Activated CD4-positive, alpha-beta memory T cell treated with anti-CD3 and anti-CD28 coated beads for 36 hours (primary cell): ENCODE measurements around the gene BTBD9. TPM values are rescaled to one million over a fixed set of nuclear protein-coding genes. Genes with fewer than 3 reads are reported as not detected.

Source experiments
- CTCF ChIA-PET: fragments of 350-600 bp; sonication (Branson Sonifier 250); formaldehyde crosslinking; loops from one replicate; lab custom pipeline; 2021; ENCODE audit warnings: antibody characterized with exemption, inconsistent platforms; lab: Charles Lee
- POLR2A ChIA-PET: fragments of 350-600 bp; sonication (Branson Sonifier 250); formaldehyde crosslinking; loops from one replicate; lab custom pipeline; 2021; ENCODE audit warnings: antibody characterized with exemption; lab: Charles Lee
- DNase-seq: peaks from one replicate; pipeline ENCODE4 v3.0.0-alpha.2; 2020
- H3K27ac Mint-ChIP-seq: one replicate; pipeline ENCODE4 v1.8.0; 2021; ENCODE audit warnings: mixed read lengths
- H3K27me3 Mint-ChIP-seq: one replicate; pipeline ENCODE4 v1.8.0; 2021; ENCODE audit warnings: mixed read lengths
- H3K36me3 Mint-ChIP-seq: one replicate; pipeline ENCODE4 v1.8.0; 2021; ENCODE audit warnings: mixed read lengths
- H3K4me1 Mint-ChIP-seq: one replicate; pipeline ENCODE4 v1.8.0; 2021; ENCODE audit warnings: low read depth, mixed read lengths
- H3K4me3 Mint-ChIP-seq: one replicate; pipeline ENCODE4 v1.8.0; 2021; ENCODE audit warnings: mild to moderate bottlenecking, mixed read lengths
- H3K9me3 Mint-ChIP-seq: one replicate; pipeline ENCODE4 v1.8.0; 2021; ENCODE audit warnings: mixed read lengths
- intact Hi-C: fragments of 100-400 bp; cut with micrococcal nuclease; formaldehyde crosslinking; loops from one replicate; pipeline ENCODE4 v1.15.1; 2023
- total RNA-seq, 2 experiments: library from RNA; stranded (reverse); gene quantifications; one replicate each; pipeline ENCODE4 v1.2.3, GENCODE V29; 2021

The BTBD9 gene
- total RNA-seq: 10 to 100 TPM; 14.4 to 14.6 TPM

DNA sequence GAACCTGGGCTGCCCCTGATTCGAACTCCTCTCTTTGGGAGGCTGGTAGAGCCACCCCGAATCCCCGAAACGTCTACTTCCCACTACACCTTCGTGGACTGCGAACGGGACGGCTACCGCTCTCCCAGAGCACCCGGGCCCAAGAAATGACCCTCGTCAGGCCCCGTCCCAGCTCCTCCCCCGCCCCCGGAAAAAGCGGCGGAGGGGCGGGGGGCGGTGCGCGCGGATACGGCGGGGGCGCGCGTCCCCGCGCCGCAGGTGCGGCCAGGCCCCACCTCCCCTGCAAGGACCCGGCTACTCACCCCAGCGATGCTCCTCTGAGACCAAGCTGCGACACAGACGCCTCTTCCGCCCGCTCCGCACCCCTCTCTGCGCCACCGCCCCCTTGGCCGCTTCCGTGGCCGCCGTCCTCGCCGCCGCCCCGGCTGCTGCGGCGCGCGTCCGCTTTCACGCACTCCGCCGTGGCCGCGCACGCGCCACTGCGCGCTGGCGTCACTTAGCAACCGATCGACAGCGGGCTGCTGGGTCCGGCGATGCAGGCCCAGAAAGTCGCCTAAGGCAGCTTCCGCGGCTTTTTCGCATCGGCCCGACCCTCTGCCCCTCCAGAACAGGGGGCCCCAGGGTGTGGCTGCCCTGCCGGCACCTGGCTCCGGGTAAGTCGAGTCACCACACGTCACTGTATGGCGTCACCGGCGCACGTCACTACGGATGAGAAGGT, at the start of gene BTBD9:
TSS of gene BTBD9 (minus strand) at position 432 of the 718 bp plus-strand sequence.
- H3K36me3 Mint-ChIP-seq: no peaks in the 10 kb centered on the region
- intact Hi-C loops: loop anchor here (1.0 to 5.0 kb wide), 5 partner anchors 47 to 1207 kb away; partner anchors contain the start of genes CMTR1, GLO1 and ZFAND3
- H3K27ac Mint-ChIP-seq: peak within 1 kb of the TSS; percentile 90
- no peaks in the 10 kb centered on the region for H3K9me3 Mint-ChIP-seq
- CTCF ChIA-PET: interaction anchor here (1.4 kb wide), 1 partner anchor 69 kb away, joined by 5 read pairs; no protein-coding TSS in a partner anchor
- POLR2A ChIA-PET: no interaction called here
- H3K4me1 Mint-ChIP-seq: peaks cover 48% of the 10 kb centered on the region
- DNase-seq: peak; percentile 87
- H3K27me3 Mint-ChIP-seq: no peaks in the 10 kb centered on the region
- peak within 1 kb of the TSS; percentile 88 for H3K4me3 Mint-ChIP-seq

DNA sequence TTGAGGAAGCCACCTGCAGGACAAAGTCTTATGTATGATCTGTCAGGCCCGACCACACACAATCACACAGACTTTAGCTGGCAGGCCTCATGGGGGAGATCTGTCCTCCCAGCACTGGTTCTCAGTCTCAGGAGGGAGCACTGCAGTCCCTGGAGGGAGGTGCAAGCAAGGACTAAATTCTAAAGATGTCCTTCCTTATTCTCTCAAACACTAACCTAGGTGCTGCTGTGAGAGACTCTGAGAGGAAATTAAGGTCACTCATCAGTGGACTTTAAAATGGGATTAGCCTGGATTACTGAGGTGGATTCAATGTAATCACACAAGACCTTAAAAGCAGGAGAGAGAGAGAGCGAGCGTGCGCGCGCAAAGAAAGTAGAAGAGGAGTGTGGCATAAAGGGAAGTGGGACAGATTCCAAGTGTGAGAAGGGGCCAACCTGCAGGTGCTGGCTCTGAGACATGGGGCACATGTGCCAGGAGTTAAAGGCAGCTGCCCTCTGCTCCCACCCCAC, 48.9 kb upstream of the BTBD9 start:
- Mint-ChIP-seq H3K4me3 (no peak overlapping the region), H3K9me3 (no peaks in the 10 kb centered on the region), H3K27ac (no peak overlapping the region), H3K4me1 (peaks cover 10% of the 10 kb centered on the region), H3K36me3 (peaks cover 7% of the 10 kb centered on the region), H3K27me3 (no peaks in the 10 kb centered on the region)
- POLR2A ChIA-PET: no interaction called here
- CTCF ChIA-PET: no interaction called here
- intact Hi-C loops: no loop called here
- DNase-seq: no peak

DNA sequence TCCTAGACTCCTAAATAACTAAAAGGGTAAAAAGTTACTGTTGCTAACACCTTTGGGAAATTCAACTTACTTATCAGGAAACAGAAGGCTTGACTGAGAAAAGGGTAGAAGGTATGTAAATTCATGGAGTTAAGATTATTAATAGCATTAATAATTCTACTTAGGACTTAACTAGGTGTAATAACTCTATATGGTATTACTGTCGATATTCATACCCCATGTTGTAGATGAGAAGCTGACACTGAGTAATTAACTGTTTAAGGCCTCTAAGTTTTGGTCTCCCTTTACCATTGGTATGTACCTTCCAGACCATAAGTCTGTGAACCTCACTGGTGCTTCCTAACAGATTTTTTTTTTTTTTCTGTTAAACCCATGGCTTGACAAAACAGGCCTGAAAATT, 47.8 kb upstream of the BTBD9 start:
- Mint-ChIP-seq H3K4me3 (no peak overlapping the region), H3K9me3 (no peaks in the 10 kb centered on the region), H3K4me1 (peaks cover 10% of the 10 kb centered on the region), H3K27me3 (no peaks in the 10 kb centered on the region), H3K27ac (no peak overlapping the region), H3K36me3 (peaks cover 8% of the 10 kb centered on the region)
- no peak for DNase-seq
- intact Hi-C loops: no loop called here
- POLR2A ChIA-PET: no interaction called here
- CTCF ChIA-PET: no interaction called here

DNA sequence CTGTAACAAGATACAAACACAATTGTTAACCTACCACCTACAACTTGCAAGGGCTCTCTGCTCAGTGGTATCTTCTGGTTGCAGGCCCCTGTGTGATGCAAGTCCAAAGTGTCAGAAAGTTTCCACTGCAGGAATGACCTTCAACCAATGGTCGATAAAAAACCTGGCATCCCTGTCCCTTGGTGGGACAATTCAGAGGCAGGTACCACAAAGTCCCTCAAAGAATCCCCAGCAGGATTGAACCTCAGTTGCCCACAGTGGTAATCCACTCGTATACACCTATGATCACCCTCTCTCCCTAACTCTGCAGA, 47.3 kb upstream of the BTBD9 start:
- Mint-ChIP-seq H3K9me3 (no peaks in the 10 kb centered on the region), H3K27me3 (no peaks in the 10 kb centered on the region), H3K4me1 (peaks cover 10% of the 10 kb centered on the region), H3K4me3 (no peak overlapping the region), H3K36me3 (peaks cover 9% of the 10 kb centered on the region), H3K27ac (no peak overlapping the region)
- POLR2A ChIA-PET: no interaction called here
- no peak for DNase-seq
- CTCF ChIA-PET: interaction anchor here (0.6 kb wide), 1 partner anchor 1079 kb away, joined by 3 read pairs; no protein-coding TSS in a partner anchor
- intact Hi-C loops: no loop called here

DNA sequence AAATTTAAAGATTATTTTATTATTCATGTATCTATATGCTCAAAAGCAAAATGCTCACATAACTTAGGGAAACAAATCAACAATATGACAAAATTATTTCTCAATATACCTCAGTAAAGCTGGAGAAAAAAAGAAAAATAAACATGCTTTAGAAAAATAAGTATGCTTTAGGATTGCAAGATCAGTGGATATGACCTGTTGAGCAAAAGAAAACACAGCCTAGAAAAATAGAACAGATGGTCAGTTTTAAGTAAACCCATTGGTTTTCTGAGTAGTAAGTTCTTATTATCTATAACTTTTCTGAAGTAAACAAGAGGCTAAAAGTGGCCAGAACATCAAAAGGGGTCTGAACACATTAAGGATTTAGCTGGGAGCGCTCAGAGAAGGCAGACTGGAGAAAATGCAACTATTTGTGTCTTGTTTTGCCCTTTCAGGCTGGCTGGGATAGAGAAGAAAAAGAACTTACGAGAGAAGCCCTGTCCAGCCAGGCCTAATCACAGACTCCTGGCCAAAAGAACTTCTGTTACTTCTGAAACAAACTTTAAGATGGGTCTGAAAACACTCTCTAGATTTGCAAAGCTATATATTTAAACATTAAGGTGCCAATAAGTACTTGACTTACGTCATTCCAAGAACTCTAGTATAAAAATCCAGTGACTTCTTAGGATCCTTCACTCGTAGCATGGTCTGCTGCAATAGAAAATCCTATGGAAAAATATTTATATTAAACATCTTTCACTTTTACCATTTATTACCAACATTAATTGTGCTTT, 46.7 kb upstream of the BTBD9 start:
- Mint-ChIP-seq H3K36me3 (peaks cover 14% of the 10 kb centered on the region), H3K4me3 (no peak overlapping the region), H3K9me3 (no peaks in the 10 kb centered on the region), H3K4me1 (peaks cover 10% of the 10 kb centered on the region), H3K27ac (no peak overlapping the region), H3K27me3 (no peaks in the 10 kb centered on the region)
- POLR2A ChIA-PET: no interaction called here
- intact Hi-C loops: no loop called here
- no peak for DNase-seq
- CTCF ChIA-PET: interaction anchor here (0.6 to 0.8 kb wide), 2 partner anchors 117 to 1078 kb away, joined by 3 read pairs; no protein-coding TSS in a partner anchor

DNA sequence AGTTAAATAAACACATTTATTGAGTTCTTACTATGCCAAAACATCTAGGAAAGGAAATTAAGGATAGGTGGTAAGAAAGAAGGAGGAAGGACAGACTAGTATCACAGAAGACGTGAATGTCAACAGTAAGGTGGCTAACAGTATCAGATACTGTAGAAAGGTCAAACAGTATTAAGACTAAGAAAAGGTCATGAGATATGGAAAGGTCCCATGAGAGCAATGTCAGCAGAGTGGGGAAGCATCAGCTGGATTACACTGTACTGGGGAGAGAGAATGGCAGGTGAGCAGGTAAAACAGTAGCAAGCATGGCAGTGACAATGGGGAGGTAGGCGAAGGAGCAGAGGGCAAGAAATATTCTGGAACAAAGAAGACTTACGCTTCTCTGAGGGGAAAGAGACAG, 45.2 kb upstream of the BTBD9 start:
- ChIA-PET CTCF (no interaction called here), POLR2A (no interaction called here)
- Mint-ChIP-seq H3K27me3 (no peaks in the 10 kb centered on the region), H3K9me3 (no peaks in the 10 kb centered on the region), H3K27ac (no peak overlapping the region), H3K4me1 (peaks cover 10% of the 10 kb centered on the region), H3K36me3 (peaks cover 15% of the 10 kb centered on the region), H3K4me3 (no peak overlapping the region)
- intact Hi-C loops: no loop called here
- no peak for DNase-seq

DNA sequence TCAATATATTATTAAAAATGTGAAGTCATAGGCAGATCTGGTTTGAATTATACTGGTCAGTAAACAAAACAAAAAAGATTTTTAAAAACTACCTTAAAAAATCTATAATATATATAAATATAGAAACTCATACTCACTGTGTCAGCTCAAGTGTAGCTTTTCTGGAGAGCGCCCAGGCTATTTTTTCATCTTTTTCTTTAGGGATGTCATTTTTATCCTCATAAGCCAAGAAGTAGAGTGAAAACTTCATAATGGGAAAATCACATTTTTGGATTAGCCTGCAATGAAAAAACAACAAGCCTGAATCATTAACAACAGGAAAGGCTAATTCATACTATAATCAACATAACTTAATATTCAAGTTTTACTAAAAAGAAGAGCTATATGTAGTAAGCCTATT, 44.5 kb upstream of the BTBD9 start:
- intact Hi-C loops: no loop called here
- CTCF ChIA-PET: no interaction called here
- Mint-ChIP-seq H3K9me3 (no peaks in the 10 kb centered on the region), H3K27me3 (no peaks in the 10 kb centered on the region), H3K36me3 (peaks cover 15% of the 10 kb centered on the region), H3K4me1 (peaks cover 7% of the 10 kb centered on the region), H3K27ac (no peak overlapping the region), H3K4me3 (no peak overlapping the region)
- POLR2A ChIA-PET: no interaction called here
- DNase-seq: no peak

DNA sequence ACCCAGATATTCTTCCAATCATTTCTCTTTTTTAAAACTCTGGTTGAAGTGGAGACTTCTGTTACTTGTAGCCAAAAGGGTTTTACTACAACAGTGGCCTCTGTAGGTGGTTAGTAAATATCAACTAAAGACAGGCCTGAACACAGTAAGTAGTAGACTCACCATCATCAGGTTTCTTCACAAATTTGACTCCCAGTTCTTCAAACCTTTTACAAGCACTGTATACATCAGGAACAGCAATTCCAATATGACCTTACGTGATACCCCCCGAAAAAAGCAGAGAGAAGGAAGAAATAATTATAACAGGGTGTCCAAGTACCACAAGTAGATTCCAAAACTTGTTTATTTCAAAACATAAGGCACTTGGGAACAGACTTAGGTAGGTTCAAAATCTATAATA, 42.1 kb upstream of the BTBD9 start:
- Mint-ChIP-seq H3K27me3 (no peaks in the 10 kb centered on the region), H3K36me3 (peaks cover 24% of the 10 kb centered on the region), H3K27ac (no peak overlapping the region), H3K9me3 (no peaks in the 10 kb centered on the region), H3K4me3 (no peak overlapping the region), H3K4me1 (peaks cover 5% of the 10 kb centered on the region)
- ChIA-PET CTCF (no interaction called here), POLR2A (no interaction called here)
- intact Hi-C loops: no loop called here
- DNase-seq: no peak

DNA sequence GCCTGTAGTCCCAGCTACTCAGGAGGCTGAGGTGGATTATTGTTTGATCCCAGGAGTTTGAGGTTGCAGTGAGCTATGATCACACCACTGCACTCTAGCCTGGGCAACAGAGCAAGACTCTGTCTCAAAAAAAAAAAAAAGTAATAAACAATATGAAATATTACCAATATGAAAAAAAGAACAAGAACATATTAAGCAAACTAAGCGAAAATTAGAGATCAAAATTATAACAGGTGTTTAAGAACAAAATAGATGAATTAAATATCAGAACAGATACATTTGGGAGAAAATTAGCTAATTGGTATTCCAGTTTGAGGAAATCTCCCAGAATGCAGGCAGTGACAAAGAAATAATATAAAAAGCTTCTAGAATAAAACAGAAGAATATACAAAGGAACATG, 39.9 kb upstream of the BTBD9 start:
- no peak overlapping the region for H3K4me3 Mint-ChIP-seq
- intact Hi-C loops: loop anchor here (10.0 kb wide), 1 partner anchor 975 kb away; no protein-coding TSS in a partner anchor

DNA sequence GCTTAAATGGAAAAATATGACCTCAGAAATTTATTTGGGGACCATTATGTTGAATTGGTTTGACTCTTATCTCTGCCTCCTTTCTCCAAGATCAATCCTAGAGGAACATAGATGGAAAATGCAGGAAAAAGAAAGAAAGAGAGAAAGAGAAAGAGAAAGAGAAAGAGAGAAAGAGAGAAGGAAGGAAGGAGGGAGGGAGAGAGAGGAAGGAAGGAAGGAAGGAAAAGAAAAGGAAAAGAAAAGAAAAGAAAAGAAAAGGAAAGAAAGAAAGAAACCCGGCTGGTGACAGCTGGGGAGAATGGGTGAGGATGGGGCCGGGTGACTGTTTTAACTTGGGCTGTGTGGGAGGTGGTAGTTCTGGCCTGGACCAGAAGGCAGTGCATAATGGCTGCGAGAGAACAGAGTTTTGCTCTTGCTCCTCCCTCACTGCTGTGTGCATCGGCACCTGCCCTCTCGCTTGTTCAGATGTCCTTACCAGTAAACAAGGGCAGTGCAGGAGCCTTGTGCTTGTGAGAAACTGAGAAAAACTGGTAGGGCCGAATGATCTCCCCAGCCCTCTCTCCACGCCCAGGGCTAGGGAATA, 38.5 kb upstream of the BTBD9 start:
- intact Hi-C loops: loop anchor here (10.0 kb wide), 1 partner anchor 973 kb away; no protein-coding TSS in a partner anchor
- peaks cover 44% of the 10 kb centered on the region for H3K36me3 Mint-ChIP-seq

More for the DNA sequence above, 39.9 kb upstream of the BTBD9 start:
- Mint-ChIP-seq H3K27me3 (no peaks in the 10 kb centered on the region), H3K9me3 (no peaks in the 10 kb centered on the region), H3K4me1 (peaks cover 20% of the 10 kb centered on the region), H3K36me3 (peaks cover 42% of the 10 kb centered on the region), H3K27ac (no peak overlapping the region)
- POLR2A ChIA-PET: no interaction called here
- no peak for DNase-seq
- CTCF ChIA-PET: no interaction called here

DNA sequence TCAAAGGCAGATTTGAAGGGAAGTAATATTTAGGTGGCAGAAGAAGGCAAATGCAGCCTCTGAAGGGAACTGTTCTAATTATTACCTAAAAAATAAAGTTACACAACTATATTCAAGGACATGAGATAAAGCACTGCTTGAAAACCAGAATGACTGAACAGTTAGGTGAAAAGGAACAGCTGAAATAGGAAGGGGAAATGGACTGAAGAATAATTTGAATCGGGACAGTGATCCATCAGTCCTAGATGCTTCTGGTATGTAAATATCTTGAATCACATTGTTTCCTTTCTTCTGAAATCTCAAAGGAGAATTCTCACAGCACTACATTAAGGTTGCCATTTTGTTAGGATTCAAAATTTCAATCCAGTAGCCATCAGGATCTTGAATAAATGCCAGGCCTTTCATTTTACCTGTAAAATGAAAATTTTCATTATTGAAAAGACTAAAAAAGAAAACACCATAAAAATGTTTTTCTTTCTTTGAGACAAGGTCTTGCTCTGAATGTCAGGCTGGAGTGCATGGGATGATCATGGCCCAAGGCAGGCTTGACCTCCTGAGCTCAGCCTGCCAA, 37.3 kb upstream of the BTBD9 start:
- Mint-ChIP-seq H3K4me1 (peaks cover 40% of the 10 kb centered on the region), H3K36me3 (peaks cover 43% of the 10 kb centered on the region), H3K27me3 (no peaks in the 10 kb centered on the region), H3K9me3 (peaks cover 2% of the 10 kb centered on the region), H3K27ac (peak overlapping the region; percentile 43), H3K4me3 (no peak overlapping the region)
- intact Hi-C loops: loop anchor here (10.0 kb wide), 1 partner anchor 972 kb away; no protein-coding TSS in a partner anchor
- ChIA-PET POLR2A (no interaction called here), CTCF (no interaction called here)
- no peak for DNase-seq

More for the DNA sequence above, 38.5 kb upstream of the BTBD9 start:
- Mint-ChIP-seq H3K27me3 (no peaks in the 10 kb centered on the region), H3K9me3 (peaks cover 2% of the 10 kb centered on the region), H3K27ac (no peak overlapping the region), H3K4me1 (peaks cover 33% of the 10 kb centered on the region), H3K4me3 (no peak overlapping the region)
- ChIA-PET POLR2A (no interaction called here), CTCF (no interaction called here)
- DNase-seq: no peak
